Daoy (cell line): Measurements from ENCODE around the gene CNPY1. TPM values are rescaled to one million over a fixed set of nuclear protein-coding genes. Genes with fewer than 3 reads are reported as not detected.

Source experiments
- DNase-seq: peaks from one replicate; pipeline ENCODE4 v3.0.0-alpha.2; 2015; ENCODE audit warnings: low read depth
- total RNA-seq: library from RNA; depleted of rRNA; stranded (reverse); fragments of >200 nt; shearing (Covaris generic); gene quantifications from 2 replicates; pipeline ENCODE4 v1.2.3, GENCODE V29; 2014

The CNPY1 gene
- total RNA-seq, 1 experiment from 2014 or later: 2.7 TPM

GRCh38 chr7:155489862-155490696 is 56.3 kb downstream of the CNPY1 start:
- DNase-seq: peak; percentile 53

- no peak for DNase-seq
Observed at GRCh38 chr7:155489158-155489840, 57.1 kb downstream of the CNPY1 start.

- no peak for DNase-seq
Observed at GRCh38 chr7:155488483-155489127, 57.8 kb downstream of the CNPY1 start.

GRCh38 chr7:155487509-155488482 is 58.6 kb downstream of the CNPY1 start:
- DNase-seq: no peak

GRCh38 chr7:155486783-155487508 is 59.4 kb downstream of the CNPY1 start:
- no peak for DNase-seq

GRCh38 chr7:155484483-155485399 is 61.6 kb downstream of the CNPY1 start:
- DNase-seq: no peak

- DNase-seq: peak; percentile 88
Observed at GRCh38 chr7:155483868-155484325, 62.5 kb downstream of the CNPY1 start.

- DNase-seq: peak; percentile 64
Observed at GRCh38 chr7:155483245-155483644, 63.1 kb downstream of the CNPY1 start.

GRCh38 chr7:155482511-155483183 is 63.7 kb downstream of the CNPY1 start:
- peak; percentile 86 for DNase-seq

GRCh38 chr7:155481764-155482163 is 64.6 kb downstream of the CNPY1 start:
- no peak for DNase-seq

- DNase-seq: no peak
Observed at GRCh38 chr7:155477476-155477875, 68.9 kb downstream of the CNPY1 start.

- peak; percentile 32 for DNase-seq
Observed at GRCh38 chr7:155471718-155472117, 74.6 kb downstream of the CNPY1 start.

- DNase-seq: peak; percentile 74
Observed at GRCh38 chr7:155470686-155471638, 75.4 kb downstream of the CNPY1 start.

GRCh38 chr7:155470186-155470487 is 76.2 kb downstream of the CNPY1 start:
- DNase-seq: no peak

GRCh38 chr7:155469311-155470185 is 76.8 kb downstream of the CNPY1 start:
- no peak for DNase-seq

- DNase-seq: no peak
Observed at GRCh38 chr7:155468785-155469148, 77.6 kb downstream of the CNPY1 start.
